Stomach (tissue), 4 donors: Measurements from ENCODE around the gene ARTN.

Source experiments
- CTCF ChIP-seq, 7 experiments: fragments of 450-650 bp in 4 of 7; fragments of 200-600 bp in 3 of 7; sonication (generic) in 3 of 7; IDR thresholded peaks; one replicate each; pipeline ENCODE4 v1.5.1; 2016 to 2019; ENCODE audit warnings: antibody characterized with exemption in 7 of 7, control low read depth in 2 of 7, mild to moderate bottlenecking in 1 of 7
- EP300 ChIP-seq: sonication (generic); formaldehyde crosslinking; IDR thresholded peaks from one replicate; pipeline ENCODE4 v1.6.1; 2017; ENCODE audit warnings: antibody characterized with exemption
- POLR2A ChIP-seq, 4 donors: fragments of 450-650 bp; IDR thresholded peaks; one replicate each; pipeline ENCODE4 v1.6.1; 2016; ENCODE audit warnings: antibody characterized with exemption in 4 of 4, control low read depth in 2 of 4, mild to moderate bottlenecking in 1 of 4, moderate library complexity in 1 of 4

GRCh38 chr1:43936431-43937151 is 3.0 kb downstream of the ARTN start:
- peak in 2 of 7 experiments; percentile 5 to 11 for TF ChIP-seq CTCF (IDR thresholded peaks at IDR 0.05)
- TF ChIP-seq POLR2A (IDR thresholded peaks at IDR 0.05) = no peak
- no peak for TF ChIP-seq EP300
